ENCODE measurements around the gene MPRIP. TPM values are rescaled to one million over a fixed set of nuclear protein-coding genes. Genes with fewer than 3 reads are reported as not detected.
"Not testable (repeated sequence)": the region's sequence is repeated elsewhere in the genome, so short reads cannot be mapped to it uniquely, and the experiment has no call there.

MPRIP gene
- total RNA-seq, 1 experiment from 2014 or later: 284 TPM

DNA sequence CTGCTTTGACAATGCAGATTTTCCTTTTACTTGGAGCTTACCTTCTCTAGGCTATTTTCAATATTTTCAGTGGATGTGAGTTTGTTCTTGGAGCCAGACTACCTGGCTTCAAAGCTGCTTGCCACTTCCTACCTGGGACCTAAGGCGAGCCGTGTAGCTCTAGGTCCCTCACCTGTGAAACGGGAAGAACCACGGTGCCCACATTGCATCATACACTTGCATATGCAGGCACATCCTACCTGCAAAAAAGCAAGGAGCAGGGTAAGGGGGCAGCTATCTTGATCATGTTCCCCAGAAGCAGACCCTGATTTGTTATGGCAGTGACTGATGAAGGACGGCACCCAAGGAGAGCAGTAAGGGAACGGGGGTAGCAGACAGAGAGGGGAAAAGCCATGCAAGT, 27.0 kb upstream of the MPRIP start:
- H3K4me1 ChIP-seq: peaks cover 35% of the 10 kb centered on the region
- ChIA-PET POLR2A (interaction anchor here (0.6 kb wide), 1 partner anchor 22 kb away, joined by 4 read pairs; no protein-coding TSS in a partner anchor), CTCF (no interaction called here)
- Mint-ChIP-seq H3K36me3 (ENCODE audit: insufficient read depth, unreplicated experiment) (peaks cover 8% of the 10 kb centered on the region), H3K4me1 (ENCODE audit: low read depth, unreplicated experiment) (peaks cover 57% of the 10 kb centered on the region), H3K27ac (ENCODE audit: unreplicated experiment) (peak overlapping the region; percentile 68), H3K27me3 (ENCODE audit: insufficient read depth, unreplicated experiment) (no peaks in the 10 kb centered on the region), H3K4me3 (ENCODE audit: unreplicated experiment) (no peak overlapping the region), H3K9me3 (ENCODE audit: unreplicated experiment) (no peaks in the 10 kb centered on the region)
- no peaks in the 10 kb centered on the region for H3K27me3 ChIP-seq (replicated peaks; ENCODE audit: control insufficient read depth, insufficient read depth, low read length)
- intact Hi-C loops (cut with micrococcal nuclease; ENCODE audit: unreplicated experiment): no loop called here
- no TSS peak for BruUV-seq (replicated peaks)
- no peak overlapping the region for H3K4me3 ChIP-seq (ENCODE audit: low read depth, low read length)
- no peaks in the 10 kb centered on the region for H3K9me3 ChIP-seq
- no peak for DNase-seq
- no peaks in the 10 kb centered on the region for H3K36me3 ChIP-seq (ENCODE audit: control insufficient read depth, insufficient read depth, low read length)
- no peak for TF ChIP-seq CTCF (IDR thresholded peaks at IDR 0.05; ENCODE audit: insufficient read depth in 1 of 2, low read depth in 1 of 2, low read length in 1 of 2, severe bottlenecking in 1 of 2, unreplicated experiment in 1 of 2)

DNA sequence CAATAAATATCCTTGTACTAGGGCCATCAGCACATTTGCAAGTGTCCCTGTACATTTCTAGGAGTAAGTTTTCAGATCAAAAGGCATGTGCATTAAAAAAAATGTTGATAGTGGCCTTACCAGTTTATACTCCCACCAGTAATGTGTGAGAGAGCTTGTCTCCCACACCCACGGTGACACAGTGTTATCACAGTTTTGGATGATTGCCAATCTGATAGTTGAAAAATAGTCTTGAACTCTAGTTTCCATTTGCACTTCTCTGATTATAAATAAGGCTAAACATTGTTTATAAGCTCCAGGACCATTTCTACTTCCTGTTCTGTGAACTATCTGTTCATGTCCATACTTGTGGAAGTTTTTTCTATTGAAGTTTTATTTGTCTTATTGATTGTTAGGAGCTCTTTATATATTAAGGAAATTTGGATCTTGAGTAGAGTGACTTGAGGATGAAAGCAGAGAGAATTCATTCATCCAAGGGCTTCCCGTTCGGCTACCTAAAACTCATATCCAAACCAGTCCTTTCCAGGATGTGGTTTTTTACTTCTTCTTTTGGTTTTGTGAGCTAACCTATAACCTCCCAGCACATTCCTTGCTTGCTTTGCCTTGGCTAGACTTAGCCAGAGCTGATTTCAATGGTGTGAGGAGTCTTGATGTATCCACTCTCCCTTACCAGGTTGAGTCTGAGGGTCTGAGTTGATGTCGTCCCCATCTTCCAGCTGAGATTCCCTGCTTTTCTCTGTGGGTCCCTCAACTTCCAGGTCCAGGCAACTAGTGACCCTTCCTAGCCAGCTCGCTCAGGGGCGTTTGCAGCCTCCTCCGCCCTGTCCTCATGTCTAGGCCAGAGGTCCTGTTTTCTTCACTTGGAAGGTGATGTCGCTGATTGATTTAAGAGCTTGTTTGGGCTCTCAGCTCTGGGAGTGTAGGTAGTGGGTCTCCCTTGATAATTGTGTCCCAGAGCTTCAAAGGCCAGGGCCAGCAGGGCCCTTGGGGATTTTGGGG, 25.8 kb upstream of the MPRIP start:
- H3K9me3 Mint-ChIP-seq (ENCODE audit: unreplicated experiment); intact Hi-C loops (cut with micrococcal nuclease; ENCODE audit: unreplicated experiment); H3K27me3 ChIP-seq (replicated peaks; ENCODE audit: control insufficient read depth, insufficient read depth, low read length); H3K27me3 Mint-ChIP-seq (ENCODE audit: insufficient read depth, unreplicated experiment); H3K36me3 ChIP-seq (ENCODE audit: control insufficient read depth, insufficient read depth, low read length); H3K4me3 ChIP-seq (ENCODE audit: low read depth, low read length); H3K4me3 Mint-ChIP-seq (ENCODE audit: unreplicated experiment); H3K36me3 Mint-ChIP-seq (ENCODE audit: insufficient read depth, unreplicated experiment); DNase-seq; BruUV-seq (replicated peaks); H3K9me3 ChIP-seq: not testable (repeated sequence)
- peaks cover 45% of the 10 kb centered on the region for H3K4me1 ChIP-seq
- Mint-ChIP-seq H3K4me1 (ENCODE audit: low read depth, unreplicated experiment) (peaks cover 58% of the 10 kb centered on the region), H3K27ac (ENCODE audit: unreplicated experiment) (peak overlapping the region; percentile 94)
- CTCF ChIA-PET: interaction anchor here (0.7 kb wide), 1 partner anchor 12 kb away, joined by 3 read pairs; no protein-coding TSS in a partner anchor
- POLR2A ChIA-PET: interaction anchor here (1.1 kb wide), 1 partner anchor 12 kb away, joined by 4 read pairs; no protein-coding TSS in a partner anchor

GRCh38 chr17:17017343-17018014, 24.8 kb upstream of the MPRIP start:
- Histone ChIP-seq H3K4me1 (peaks cover 55% of the 10 kb centered on the region), H3K27me3 (replicated peaks; ENCODE audit: control insufficient read depth, insufficient read depth, low read length) (no peaks in the 10 kb centered on the region), H3K9me3 (no peaks in the 10 kb centered on the region), H3K4me3 (ENCODE audit: low read depth, low read length) (no peak overlapping the region), H3K36me3 (ENCODE audit: control insufficient read depth, insufficient read depth, low read length) (no peaks in the 10 kb centered on the region)
- Mint-ChIP-seq H3K27me3 (ENCODE audit: insufficient read depth, unreplicated experiment) (no peaks in the 10 kb centered on the region), H3K4me3 (ENCODE audit: unreplicated experiment) (no peak overlapping the region), H3K36me3 (ENCODE audit: insufficient read depth, unreplicated experiment) (peaks cover 8% of the 10 kb centered on the region), H3K4me1 (ENCODE audit: low read depth, unreplicated experiment) (peaks cover 58% of the 10 kb centered on the region), H3K27ac (ENCODE audit: unreplicated experiment) (peak overlapping the region; percentile 94), H3K9me3 (ENCODE audit: unreplicated experiment) (no peaks in the 10 kb centered on the region)
- intact Hi-C loops (cut with micrococcal nuclease; ENCODE audit: unreplicated experiment): loop anchor here (1.0 kb wide), 2 partner anchors 11 to 61 kb away; no protein-coding TSS in a partner anchor
- POLR2A ChIA-PET: interaction anchor here (3.2 kb wide), 1 partner anchor 11 kb away, joined by 20 read pairs; no protein-coding TSS in a partner anchor
- CTCF ChIA-PET: interaction anchor here (0.7 to 2.5 kb wide), 2 partner anchors 11 kb away, joined by 3 to 9 read pairs; no protein-coding TSS in a partner anchor
- no peak for DNase-seq
- BruUV-seq (replicated peaks): no TSS peak
- no peak for TF ChIP-seq CTCF (IDR thresholded peaks at IDR 0.05; ENCODE audit: insufficient read depth in 1 of 2, low read depth in 1 of 2, low read length in 1 of 2, severe bottlenecking in 1 of 2, unreplicated experiment in 1 of 2)
